Loucy (cell line): ENCODE measurements around the gene SPDYC.

Source experiments
- H2AFZ ChIP-seq: fragments of 200-600 bp; sonication (generic); 2 replicates; pipeline ENCODE4 v1.6.0; 2016; ENCODE audit warnings: antibody characterized with exemption, mild to moderate bottlenecking, low read length, moderate library complexity
- H3F3A ChIP-seq: fragments of 200-600 bp; 2 replicates; pipeline ENCODE4 v1.6.0; 2016; ENCODE audit warnings: antibody characterized with exemption, low read depth, mild to moderate bottlenecking
- H3K27me3 ChIP-seq: fragments of 200-600 bp; sonication (generic); 2 replicates; pipeline ENCODE4 v1.6.1; 2014; ENCODE audit warnings: low read length, mild to moderate bottlenecking; ENCODE audit not compliant: insufficient read depth, poor library complexity, severe bottlenecking
- H3K36me3 ChIP-seq: fragments of 200-600 bp; sonication (generic); 2 replicates; pipeline ENCODE4 v1.6.1; 2016; ENCODE audit warnings: low read length; ENCODE audit not compliant: insufficient read depth
- H3K4me1 ChIP-seq: fragments of 200-600 bp; sonication (generic); 2 replicates; pipeline ENCODE4 v1.5.1; 2014; ENCODE audit warnings: low read length, mild to moderate bottlenecking; ENCODE audit not compliant: insufficient read depth, poor library complexity, severe bottlenecking
- H3K4me2 ChIP-seq: fragments of 200-600 bp; sonication (generic); 2 replicates; pipeline ENCODE4 v1.6.0; 2014; ENCODE audit warnings: antibody characterized with exemption, low read length, low read depth, mild to moderate bottlenecking; ENCODE audit not compliant: poor library complexity, severe bottlenecking
- H3K4me3 ChIP-seq: fragments of 200-600 bp; sonication (generic); 2 replicates; pipeline ENCODE4 v1.5.1; 2014; ENCODE audit warnings: low read length, mild to moderate bottlenecking, mixed read lengths; ENCODE audit not compliant: poor library complexity, severe bottlenecking
- H3K79me2 ChIP-seq: fragments of 200-600 bp; sonication (generic); 2 replicates; pipeline ENCODE4 v1.6.1; 2014; ENCODE audit warnings: low read length; ENCODE audit not compliant: insufficient read depth
- H3K9ac ChIP-seq: fragments of 200-600 bp; sonication (generic); 2 replicates; pipeline ENCODE4 v1.6.0; 2014; ENCODE audit warnings: mild to moderate bottlenecking, low read depth, low read length, moderate library complexity; ENCODE audit not compliant: poor library complexity, severe bottlenecking
- H3K9me2 ChIP-seq: fragments of 200-600 bp; sonication (generic); replicated peaks from 2 replicates; pipeline ENCODE4 v1.6.1; 2016; ENCODE audit warnings: low read depth, low read length, mixed read lengths
- H3K9me3 ChIP-seq: fragments of 200-600 bp; sonication (generic); 2 replicates; pipeline ENCODE4 v1.6.1; 2014; ENCODE audit warnings: mild to moderate bottlenecking, antibody characterized with exemption, low read length, low read depth; ENCODE audit not compliant: insufficient read depth
- H4K20me1 ChIP-seq: fragments of 200-600 bp; sonication (generic); 2 replicates; pipeline ENCODE4 v1.6.0; 2014; ENCODE audit warnings: antibody characterized with exemption, low read length, mild to moderate bottlenecking; ENCODE audit not compliant: insufficient read depth, poor library complexity, severe bottlenecking
- EZH2phosphoT487 ChIP-seq: fragments of 200-600 bp; IDR thresholded peaks from 2 replicates; pipeline ENCODE4 v1.6.1; 2018; ENCODE audit warnings: antibody characterized with exemption, mild to moderate bottlenecking, moderate library complexity, borderline replicate concordance
- TF ChIP-seq, protein P1 (sequence below): fragments of 200-600 bp; sonication (generic); conservative IDR thresholded peaks from 2 replicates; pipeline ENCODE4 v1.5.1; 2014; ENCODE audit warnings: mild to moderate bottlenecking, antibody characterized with exemption, low read length

The SPDYC gene

DNA sequence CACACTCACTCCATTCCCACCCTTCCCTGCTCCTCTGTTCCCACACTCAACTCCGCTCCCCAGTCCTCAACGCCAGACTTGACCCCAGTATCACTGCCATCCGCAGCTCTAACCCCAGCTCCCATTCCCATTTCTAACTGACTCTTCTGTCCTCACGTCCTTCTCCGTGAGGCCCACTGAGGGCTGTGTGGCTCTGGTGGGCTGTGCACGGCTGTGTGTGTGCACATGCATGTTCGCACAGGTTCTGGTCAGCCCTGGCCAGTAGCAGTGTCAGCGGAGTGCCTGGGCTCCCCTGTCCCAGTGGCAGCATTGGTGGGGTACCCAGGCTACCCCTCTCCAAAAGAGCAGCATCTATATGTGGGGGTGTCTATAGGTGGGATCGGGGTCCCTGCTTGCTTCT lies 16.7 kb downstream of the SPDYC start:
- Histone ChIP-seq H2AFZ (no peak overlapping the region), H3K9ac (no peak overlapping the region), H3K4me2 (no peak overlapping the region), H3K79me2 (peaks cover 24% of the 10 kb centered on the region), H3K36me3 (peaks cover 19% of the 10 kb centered on the region; the same call in 1 of the 2 replicates), H4K20me1 (no peaks in the 10 kb centered on the region), H3K9me3 (no peaks in the 10 kb centered on the region), H3K4me3 (no peak overlapping the region), H3K4me1 (peaks cover 13% of the 10 kb centered on the region), H3K27me3 (no peaks in the 10 kb centered on the region), H3F3A (no peaks in the 10 kb centered on the region), H3K9me2 (no peaks in the 10 kb centered on the region)
- TF ChIP-seq, protein P1, sequence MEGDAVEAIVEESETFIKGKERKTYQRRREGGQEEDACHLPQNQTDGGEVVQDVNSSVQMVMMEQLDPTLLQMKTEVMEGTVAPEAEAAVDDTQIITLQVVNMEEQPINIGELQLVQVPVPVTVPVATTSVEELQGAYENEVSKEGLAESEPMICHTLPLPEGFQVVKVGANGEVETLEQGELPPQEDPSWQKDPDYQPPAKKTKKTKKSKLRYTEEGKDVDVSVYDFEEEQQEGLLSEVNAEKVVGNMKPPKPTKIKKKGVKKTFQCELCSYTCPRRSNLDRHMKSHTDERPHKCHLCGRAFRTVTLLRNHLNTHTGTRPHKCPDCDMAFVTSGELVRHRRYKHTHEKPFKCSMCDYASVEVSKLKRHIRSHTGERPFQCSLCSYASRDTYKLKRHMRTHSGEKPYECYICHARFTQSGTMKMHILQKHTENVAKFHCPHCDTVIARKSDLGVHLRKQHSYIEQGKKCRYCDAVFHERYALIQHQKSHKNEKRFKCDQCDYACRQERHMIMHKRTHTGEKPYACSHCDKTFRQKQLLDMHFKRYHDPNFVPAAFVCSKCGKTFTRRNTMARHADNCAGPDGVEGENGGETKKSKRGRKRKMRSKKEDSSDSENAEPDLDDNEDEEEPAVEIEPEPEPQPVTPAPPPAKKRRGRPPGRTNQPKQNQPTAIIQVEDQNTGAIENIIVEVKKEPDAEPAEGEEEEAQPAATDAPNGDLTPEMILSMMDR = no peak

DNA sequence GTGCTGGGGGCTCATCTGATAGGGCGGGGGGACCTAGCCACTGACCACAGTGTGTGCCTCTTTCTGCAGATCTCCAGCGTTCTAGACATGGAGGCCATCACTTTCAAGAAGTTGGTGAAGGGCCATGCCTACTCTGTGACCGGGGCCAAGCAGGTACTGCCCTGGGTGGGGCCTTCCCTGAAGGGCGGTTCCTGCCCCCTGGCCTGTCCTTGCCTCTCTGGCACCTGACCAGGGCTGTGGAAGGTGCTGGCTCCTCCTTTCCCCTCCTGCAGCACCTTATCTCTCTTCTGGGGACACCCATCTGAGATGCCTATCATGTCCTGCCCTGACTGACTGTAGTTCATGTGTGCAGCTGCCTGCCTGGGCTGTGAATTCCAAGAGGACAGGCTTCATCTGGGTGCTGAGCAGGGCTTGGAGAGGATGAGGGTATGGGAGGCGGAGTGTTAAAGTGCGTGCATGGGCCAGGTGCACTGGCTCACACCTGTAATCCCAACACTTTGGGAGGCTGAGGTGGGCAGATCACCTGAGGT lies 17.2 kb downstream of the SPDYC start:
- Histone ChIP-seq H3K79me2 (peaks cover 19% of the 10 kb centered on the region), H3K9me3 (no peaks in the 10 kb centered on the region), H2AFZ (no peak overlapping the region), H3K27me3 (no peaks in the 10 kb centered on the region), H3K36me3 (peaks cover 19% of the 10 kb centered on the region; the same call in 1 of the 2 replicates), H3K9ac (no peak overlapping the region), H3K9me2 (no peaks in the 10 kb centered on the region), H3K4me1 (peaks cover 13% of the 10 kb centered on the region), H4K20me1 (no peaks in the 10 kb centered on the region), H3K4me2 (no peak overlapping the region), H3K4me3 (no peak overlapping the region), H3F3A (no peaks in the 10 kb centered on the region)
- TF ChIP-seq, protein P1 = no peak
- no peak for TF ChIP-seq EZH2phosphoT487

DNA sequence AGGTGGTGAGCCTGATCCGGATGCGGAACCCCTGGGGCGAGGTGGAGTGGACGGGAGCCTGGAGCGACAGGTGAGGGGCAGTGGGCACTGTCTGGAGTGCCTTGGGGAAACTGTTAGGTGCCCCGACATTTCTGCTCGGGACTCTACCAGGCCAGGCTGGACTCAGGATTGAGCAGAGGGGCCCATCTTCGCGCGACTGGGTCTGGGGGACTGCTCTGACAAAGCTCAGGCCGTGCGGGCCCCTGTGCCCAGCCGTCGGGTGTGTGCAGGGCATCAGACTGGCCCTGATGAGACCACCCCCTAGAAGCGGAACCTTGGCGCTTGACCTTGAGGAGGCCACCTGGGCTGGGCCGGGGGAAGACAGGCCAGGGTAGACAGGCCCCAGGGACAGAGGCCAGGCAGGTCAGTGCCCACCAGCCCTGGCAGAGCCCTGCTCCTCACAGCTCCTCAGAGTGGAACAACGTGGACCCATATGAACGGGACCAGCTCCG lies 18.0 kb downstream of the SPDYC start:
- Histone ChIP-seq H3K9ac (no peak overlapping the region), H3K27me3 (no peaks in the 10 kb centered on the region), H3K9me2 (no peaks in the 10 kb centered on the region), H3K4me2 (no peak overlapping the region), H3K79me2 (peaks cover 11% of the 10 kb centered on the region), H3K9me3 (no peaks in the 10 kb centered on the region), H3F3A (no peaks in the 10 kb centered on the region), H4K20me1 (no peaks in the 10 kb centered on the region), H3K4me1 (peaks cover 7% of the 10 kb centered on the region), H3K4me3 (no peak overlapping the region), H2AFZ (no peak overlapping the region), H3K36me3 (peaks cover 19% of the 10 kb centered on the region; the same call in 1 of the 2 replicates)
- TF ChIP-seq EZH2phosphoT487 = no peak
- TF ChIP-seq, protein P1 = no peak
